Esophagus muscularis mucosa (tissue), 4 donors: ENCODE measurements around the gene PAK5. TPM values are rescaled to one million over a fixed set of nuclear protein-coding genes. Genes with fewer than 3 reads are reported as not detected.
"Not testable (repeated sequence)": the region's sequence is repeated elsewhere in the genome, so short reads cannot be mapped to it uniquely, and the experiment has no call there.

Experiments used
- DNase-seq: peaks from one replicate; pipeline ENCODE4 v3.0.0-alpha.2; 2017; ENCODE audit errors: extremely low spot score
- H3K27ac ChIP-seq, 4 donors: fragments of 200-600 bp; sonication (generic); replicated peaks in 1 of 4; 1 replicate in 3 of 4; 2 replicates in 1 of 4; pipeline ENCODE4 v1.5.1; 2016 to 2019; ENCODE audit warnings: mild to moderate bottlenecking in 1 of 4
- H3K27me3 ChIP-seq, 4 donors: fragments of 200-600 bp; sonication (generic); one replicate each; pipeline versions ENCODE4 v1.5.1 to v1.6.0; 2016 to 2019
- H3K36me3 ChIP-seq, 4 donors: fragments of 200-600 bp; sonication (generic); one replicate each; pipeline ENCODE4 v1.5.1; 2016 to 2019
- H3K4me1 ChIP-seq, 4 donors: fragments of 200-600 bp; sonication (generic); one replicate each; pipeline ENCODE4 v1.5.1; 2016 to 2019
- H3K4me3 ChIP-seq, 4 donors: fragments of 200-600 bp; sonication (generic); 1 replicate in 2 of 4; 2 replicates in 2 of 4; pipeline ENCODE4 v1.5.1; 2016 to 2019; ENCODE audit warnings: mild to moderate bottlenecking in 4 of 4, moderate library complexity in 1 of 4
- H3K9me3 ChIP-seq, 4 donors: fragments of 200-600 bp; sonication (generic); 1 replicate in 3 of 4; 2 replicates in 1 of 4; pipeline ENCODE4 v1.5.1; 2016 to 2019
- CTCF ChIP-seq, 3 experiments: fragments of 200-600 bp in 2 of 3; fragments of 450-650 bp in 1 of 3; sonication (generic) in 2 of 3; IDR thresholded peaks; one replicate each; pipeline ENCODE4 v1.5.1; 2017 to 2019; ENCODE audit warnings: antibody characterized with exemption in 3 of 3, mild to moderate bottlenecking in 2 of 3, moderate library complexity in 1 of 3
- EP300 ChIP-seq: sonication (generic); formaldehyde crosslinking; IDR thresholded peaks from one replicate; pipeline ENCODE4 v1.6.1; 2017; ENCODE audit warnings: antibody characterized with exemption
- POLR2A ChIP-seq: fragments of 450-650 bp; IDR thresholded peaks from one replicate; pipeline ENCODE4 v1.6.1; 2017; ENCODE audit warnings: antibody characterized with exemption, moderate library complexity, mild to moderate bottlenecking, low read depth
- POLR2AphosphoS5 ChIP-seq, 2 donors: sonication (generic); formaldehyde crosslinking; IDR thresholded peaks; one replicate each; pipeline ENCODE4 v1.6.1; 2017; ENCODE audit warnings: antibody characterized with exemption in 2 of 2
- WGBS: methylation state at CpG from one replicate; pipeline ENCODE4 v1.1.5; 2018; 5-methylcytosine and 5-hydroxymethylcytosine counted together
- intact Hi-C: fragments of 100-400 bp; cut with DNase I; formaldehyde crosslinking; loops from one replicate; pipeline ENCODE4 v1.15.1; 2023
- total RNA-seq, 4 donors: library from RNA; depleted of rRNA; stranded (reverse); fragments of >200 nt; gene quantifications; one replicate each; pipeline versions ENCODE4 v1.1.0 to v1.2.1, GENCODE V29; 2016

PAK5 gene
- total RNA-seq, 4 donors from 2014 or later: 0.06 to 0.42 (median 0.20) TPM

DNA sequence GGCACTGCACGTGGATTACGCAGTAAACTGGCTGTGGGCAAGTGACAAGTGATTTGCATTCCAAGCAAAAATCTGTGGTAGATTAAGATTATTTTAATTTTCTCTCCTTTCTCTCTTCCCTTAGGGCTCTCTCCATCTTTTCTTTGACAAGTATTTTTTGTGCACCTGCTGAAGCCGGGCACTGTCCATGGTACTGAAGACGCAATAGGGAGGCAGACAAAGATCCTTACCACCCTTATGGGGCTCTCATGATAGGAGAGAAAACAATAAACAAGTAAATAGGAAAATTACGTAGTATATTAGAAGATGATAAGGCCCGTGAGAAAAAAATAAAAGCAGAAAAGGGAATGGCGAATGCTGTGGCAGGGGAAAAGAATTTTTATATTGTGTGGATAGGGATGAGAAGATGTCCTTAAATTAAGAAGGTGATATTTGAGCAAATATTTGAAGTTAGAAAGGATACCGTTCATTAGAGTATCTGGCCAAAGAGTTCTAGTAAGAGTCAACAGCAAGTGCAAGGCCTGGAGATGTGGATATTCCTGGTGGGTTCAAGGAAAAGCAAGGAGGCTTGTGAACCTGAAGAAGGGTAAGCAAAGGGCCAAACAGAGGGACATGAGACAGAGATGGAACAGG is 178.5 kb downstream of the PAK5 start:
- intact Hi-C loops: no loop called here
- WGBS: 54% methylated on average over 8 of the region's 8 CpGs
- Histone ChIP-seq H3K36me3 (no peaks in the 10 kb centered on the region), H3K9me3 (no peaks in the 10 kb centered on the region), H3K4me1 (no peaks in the 10 kb centered on the region), H3K4me3 (no peak overlapping the region), H3K27ac (no peak overlapping the region), H3K27me3 (peaks cover 0 to 4% (median 0%) of the 10 kb centered on the region in 4 donors)
- no peak for DNase-seq
- TF ChIP-seq POLR2AphosphoS5 (IDR thresholded peaks at IDR 0.05) (no peak), EP300 (no peak), POLR2A (no peak), CTCF (IDR thresholded peaks at IDR 0.05) (no peak)

DNA sequence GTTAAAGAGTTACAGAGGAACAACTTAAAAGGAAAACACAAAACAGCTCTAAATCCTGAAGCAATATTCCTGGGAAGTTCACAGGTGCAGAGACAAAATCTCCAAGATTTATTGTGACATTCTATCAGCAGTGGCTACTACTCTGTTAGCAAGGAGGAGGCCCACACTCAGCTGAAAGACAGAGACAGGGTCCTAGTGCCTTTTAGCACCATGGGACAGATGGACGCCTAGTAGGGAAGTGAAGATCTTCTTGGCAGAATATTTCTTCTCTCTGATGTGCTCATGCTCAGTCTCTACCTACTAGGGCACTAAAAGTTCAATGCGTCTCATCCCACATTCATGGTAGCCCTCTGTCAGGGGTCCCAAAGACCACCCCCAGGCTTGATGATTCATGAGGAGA is 191.1 kb downstream of the PAK5 start:
- 76% methylated on average over 2 of the region's 2 CpGs for WGBS
- H3K9me3 ChIP-seq: no peaks in the 10 kb centered on the region
- intact Hi-C loops: no loop called here
- H3K4me1 ChIP-seq: no peaks in the 10 kb centered on the region
- DNase-seq: no peak
- TF ChIP-seq POLR2A (no peak), POLR2AphosphoS5 (IDR thresholded peaks at IDR 0.05) (no peak), EP300 (no peak), CTCF (IDR thresholded peaks at IDR 0.05) (no peak)
- H3K4me3 ChIP-seq: no peak overlapping the region
- no peaks in the 10 kb centered on the region for H3K36me3 ChIP-seq
- no peak overlapping the region for H3K27ac ChIP-seq
- H3K27me3 ChIP-seq: no peaks in the 10 kb centered on the region

DNA sequence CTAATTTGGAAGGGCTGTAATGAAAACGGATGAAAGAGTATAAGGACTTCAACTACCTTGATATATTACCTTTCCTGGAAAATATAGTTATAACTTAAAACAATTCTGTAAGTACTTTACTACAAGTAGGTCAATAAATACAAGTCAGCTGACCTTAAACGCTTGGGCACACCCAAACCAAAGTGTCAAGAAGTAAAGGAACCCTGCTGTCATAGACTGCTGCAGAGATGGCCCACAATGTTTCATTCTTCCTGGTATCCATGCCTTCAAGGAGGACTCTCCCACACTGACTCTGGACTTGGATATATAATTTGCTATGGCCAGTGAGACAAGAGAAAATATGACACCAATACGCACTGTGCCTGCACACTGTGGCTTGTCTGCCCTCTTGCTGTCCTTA is 192.5 kb downstream of the PAK5 start:
- Histone ChIP-seq H3K27me3 (no peaks in the 10 kb centered on the region), H3K4me1 (no peaks in the 10 kb centered on the region), H3K36me3 (no peaks in the 10 kb centered on the region), H3K9me3 (no peaks in the 10 kb centered on the region), H3K27ac (no peak overlapping the region), H3K4me3 (no peak overlapping the region)
- no peak for DNase-seq
- TF ChIP-seq EP300 (no peak), CTCF (IDR thresholded peaks at IDR 0.05) (no peak), POLR2A (no peak)
- WGBS: 87% methylated on average over 3 of the region's 3 CpGs
- intact Hi-C loops: no loop called here

GRCh38 chr20:9642882-9643281 is 196.0 kb downstream of the PAK5 start:
- no peaks in the 10 kb centered on the region for H3K9me3 ChIP-seq
- intact Hi-C loops: no loop called here
- no peak overlapping the region for H3K27ac ChIP-seq
- no peaks in the 10 kb centered on the region for H3K4me1 ChIP-seq
- no peaks in the 10 kb centered on the region for H3K27me3 ChIP-seq
- TF ChIP-seq POLR2AphosphoS5 (IDR thresholded peaks at IDR 0.05) (no peak), CTCF (IDR thresholded peaks at IDR 0.05) (no peak), POLR2A (no peak), EP300 (no peak)
- no peak for DNase-seq
- H3K4me3 ChIP-seq: no peak overlapping the region
- no peaks in the 10 kb centered on the region for H3K36me3 ChIP-seq

GRCh38 chr20:9641499-9642000 is 197.3 kb downstream of the PAK5 start:
- intact Hi-C loops, DNase-seq, H3K27ac ChIP-seq, H3K36me3 ChIP-seq, H3K9me3 ChIP-seq, H3K27me3 ChIP-seq, H3K4me1 ChIP-seq, H3K4me3 ChIP-seq: not testable (repeated sequence)
- WGBS: no CpG with 5 or more reads among the region's 26 CpGs
